K562 (cell line): ENCODE data around the gene APLP1. TPM values are rescaled to one million over a fixed set of nuclear protein-coding genes. Genes with fewer than 3 reads are reported as not detected.

Source experiments
- BRD4 ChIP-seq: fragments of 200-600 bp; sonication (generic); IDR thresholded peaks from 2 replicates; pipeline ENCODE4 v1.6.1; 2017; ENCODE audit warnings: inconsistent platforms
- CREB1 ChIP-seq, 2 experiments: sonication (generic) in 1 of 2; formaldehyde crosslinking in 1 of 2; IDR thresholded peaks; 2 replicates each; pipeline versions ENCODE4 v1.6.1 to v1.8.0; 2012 to 2022; ENCODE audit warnings: inconsistent platforms in 1 of 2, mild to moderate bottlenecking in 1 of 2, missing genetic modification reagents in 1 of 2, moderate library complexity in 1 of 2
- DDX20 ChIP-seq: fragments of 450-650 bp; IDR thresholded peaks from 2 replicates; pipeline ENCODE4 v1.6.1; 2016; ENCODE audit warnings: missing genetic modification characterization, low read depth, mild to moderate bottlenecking, missing compliant biosample characterization, moderate library complexity
- E2F3 ChIP-seq: fragments of 250-450 bp; sonication (Bioruptor Pico); IDR thresholded peaks from 2 replicates; pipeline ENCODE4 v1.4.0; 2020; ENCODE audit warnings: mild to moderate bottlenecking
- GMEB1 ChIP-seq: fragments of 250-450 bp; sonication (Bioruptor Pico); IDR thresholded peaks from 2 replicates; pipeline ENCODE4 v1.4.0; 2020; ENCODE audit warnings: mild to moderate bottlenecking
- ZHX1 ChIP-seq: fragments of 150-350 bp; conservative IDR thresholded peaks from 2 replicates; pipeline ENCODE4 v1.6.1; 2014; ENCODE audit warnings: low read length
- ZKSCAN1 ChIP-seq: fragments of 150-350 bp; IDR thresholded peaks from 2 replicates; pipeline ENCODE4 v1.6.1; 2016; ENCODE audit warnings: low read depth, low read length
- ZNF143 ChIP-seq: sonication (generic); formaldehyde crosslinking; IDR thresholded peaks from 2 replicates; pipeline ENCODE4 v1.9.0; 2022; ENCODE audit warnings: mild to moderate bottlenecking, missing genetic modification reagents
- ZNF184 ChIP-seq: sonication (generic); formaldehyde crosslinking; IDR thresholded peaks from 2 replicates; pipeline ENCODE4 v1.5.0; 2020; ENCODE audit warnings: missing genetic modification reagents
- ZNF311 ChIP-seq: fragments of 250-450 bp; sonication (Bioruptor Pico); IDR thresholded peaks from 2 replicates; pipeline ENCODE4 v1.4.0; 2020; ENCODE audit warnings: mild to moderate bottlenecking, moderate library complexity
- ZNF644 ChIP-seq: fragments of 200-800 bp; sonication (Bioruptor generic); IDR thresholded peaks from 2 replicates; pipeline ENCODE4 v1.6.1; 2016; ENCODE audit warnings: low read depth, missing genetic modification characterization, missing compliant biosample characterization
- polyA plus RNA-seq, 8 experiments: library from polyadenylated mRNA; depleted of rRNA in 4 of 8; stranded (reverse) in 5 of 8; unstranded in 3 of 8; fragments of >200 nt; fragmentation: Nextera tagmentation in 2 of 8; fragmentation: Illumina TruSeq in 1 of 8; extraction: Ambion mirVana in 2 of 8; extraction: Trizol in 1 of 8; gene quantifications; 2 replicates each; pipeline versions ENCODE4 v1.2.1 to v1.2.3, GENCODE V29; 2011 to 2014; ENCODE audit warnings: inconsistent platforms in 1 of 8, missing spikeins in 1 of 8
- total RNA-seq, 7 experiments: library from RNA; depleted of rRNA in 6 of 7; stranded (reverse); fragments of >200 nt in 6 of 7; fragmentation: Illumina TruSeq in 2 of 7; extraction: Trizol in 2 of 7; gene quantifications; 2 replicates each; pipeline versions ENCODE4 v1.2.1 to v1.2.3, GENCODE V29; 2011 to 2021; ENCODE audit warnings: low replicate concordance in 1 of 7
- TF ChIP-seq, protein P1 (sequence below): IDR thresholded peaks from 2 replicates; pipeline ENCODE4 v1.6.1; 2012; ENCODE audit warnings: low read depth, low read length, improper control_type of control experiment, borderline replicate concordance
- TF ChIP-seq, protein P2 (sequence below): sonication (generic); formaldehyde crosslinking; IDR thresholded peaks from 2 replicates; pipeline ENCODE4 v1.8.0; 2022; ENCODE audit warnings: mild to moderate bottlenecking, missing genetic modification reagents
- TF ChIP-seq, protein P3 (sequence below): fragments of 450-650 bp; formaldehyde crosslinking; IDR thresholded peaks from 2 replicates; pipeline ENCODE4 v1.4.0; 2020; ENCODE audit warnings: mild to moderate bottlenecking, moderate library complexity

The APLP1 gene
- total and polyA plus RNA-seq, 9 of the 15 experiments (the other 6 are each of a cell fraction or from before 2014, with no cell fraction given), result 0.69 to 9.9 (median 4.7) TPM

DNA sequence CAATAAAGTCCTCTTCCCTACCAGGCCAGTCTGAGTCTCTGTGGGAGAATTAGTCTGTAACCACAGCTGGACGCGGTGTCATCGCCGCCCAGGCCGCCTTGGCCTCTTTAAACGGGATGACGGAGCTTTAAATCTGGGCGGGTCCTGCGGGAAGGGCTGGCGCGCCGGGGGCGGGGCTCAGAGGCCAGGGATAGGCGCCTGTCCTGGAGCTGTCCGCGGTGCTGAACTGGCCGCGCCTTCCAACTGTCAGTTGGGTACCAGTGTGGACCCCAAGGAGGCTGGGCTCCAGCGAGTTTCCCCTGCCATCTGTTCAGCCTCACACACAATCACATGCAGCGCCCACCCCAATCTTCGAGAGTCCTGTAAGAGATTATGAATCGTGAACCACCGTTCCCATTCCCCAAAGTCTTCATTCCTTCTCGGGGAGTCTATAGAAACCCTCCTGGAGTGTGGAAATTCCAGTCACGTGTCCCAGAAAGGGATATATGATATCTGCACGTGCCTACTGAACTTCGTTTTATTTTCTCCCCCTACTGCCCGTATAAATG is 11.5 kb downstream of the APLP1 start (continued):
- TF ChIP-seq, protein P1, sequence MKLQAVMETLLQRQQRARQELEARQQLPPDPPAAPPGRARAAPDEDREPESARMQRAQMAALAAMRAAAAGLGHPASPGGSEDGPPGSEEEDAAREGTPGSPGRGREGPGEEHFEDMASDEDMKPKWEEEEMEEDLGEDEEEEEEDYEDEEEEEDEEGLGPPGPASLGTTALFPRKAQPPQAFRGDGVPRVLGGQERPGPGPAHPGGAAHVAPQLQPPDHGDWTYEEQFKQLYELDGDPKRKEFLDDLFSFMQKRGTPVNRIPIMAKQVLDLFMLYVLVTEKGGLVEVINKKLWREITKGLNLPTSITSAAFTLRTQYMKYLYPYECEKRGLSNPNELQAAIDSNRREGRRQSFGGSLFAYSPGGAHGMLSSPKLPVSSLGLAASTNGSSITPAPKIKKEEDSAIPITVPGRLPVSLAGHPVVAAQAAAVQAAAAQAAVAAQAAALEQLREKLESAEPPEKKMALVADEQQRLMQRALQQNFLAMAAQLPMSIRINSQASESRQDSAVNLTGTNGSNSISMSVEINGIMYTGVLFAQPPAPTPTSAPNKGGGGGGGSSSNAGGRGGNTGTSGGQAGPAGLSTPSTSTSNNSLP, result no peak
- TF ChIP-seq ZKSCAN1, result no peak
- TF ChIP-seq ZNF644 (tag), result peak; percentile 76; the same call in 1 of the 2 replicates
- no peak for TF ChIP-seq CREB1 (IDR thresholded peaks at IDR 0.05)
- TF ChIP-seq CREB1 (CRISPR knock-in tag; IDR thresholded peaks at IDR 0.05), result peak; percentile 70; the same call in 1 of the 2 replicates
- peak; percentile 13; the same call in 1 of the 2 replicates for TF ChIP-seq GMEB1 (CRISPR knock-in tag)
- TF ChIP-seq ZNF311 (CRISPR knock-in tag), result no peak
- TF ChIP-seq, protein P2, sequence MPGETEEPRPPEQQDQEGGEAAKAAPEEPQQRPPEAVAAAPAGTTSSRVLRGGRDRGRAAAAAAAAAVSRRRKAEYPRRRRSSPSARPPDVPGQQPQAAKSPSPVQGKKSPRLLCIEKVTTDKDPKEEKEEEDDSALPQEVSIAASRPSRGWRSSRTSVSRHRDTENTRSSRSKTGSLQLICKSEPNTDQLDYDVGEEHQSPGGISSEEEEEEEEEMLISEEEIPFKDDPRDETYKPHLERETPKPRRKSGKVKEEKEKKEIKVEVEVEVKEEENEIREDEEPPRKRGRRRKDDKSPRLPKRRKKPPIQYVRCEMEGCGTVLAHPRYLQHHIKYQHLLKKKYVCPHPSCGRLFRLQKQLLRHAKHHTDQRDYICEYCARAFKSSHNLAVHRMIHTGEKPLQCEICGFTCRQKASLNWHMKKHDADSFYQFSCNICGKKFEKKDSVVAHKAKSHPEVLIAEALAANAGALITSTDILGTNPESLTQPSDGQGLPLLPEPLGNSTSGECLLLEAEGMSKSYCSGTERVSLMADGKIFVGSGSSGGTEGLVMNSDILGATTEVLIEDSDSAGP (CRISPR knock-in tag), result peak; percentile 92
- no peak for TF ChIP-seq BRD4
- TF ChIP-seq DDX20 (tag), result no peak
- TF ChIP-seq ZNF143 (CRISPR knock-in tag), result no peak
- TF ChIP-seq ZNF184 (CRISPR knock-in tag), result no peak
- TF ChIP-seq, protein P3, sequence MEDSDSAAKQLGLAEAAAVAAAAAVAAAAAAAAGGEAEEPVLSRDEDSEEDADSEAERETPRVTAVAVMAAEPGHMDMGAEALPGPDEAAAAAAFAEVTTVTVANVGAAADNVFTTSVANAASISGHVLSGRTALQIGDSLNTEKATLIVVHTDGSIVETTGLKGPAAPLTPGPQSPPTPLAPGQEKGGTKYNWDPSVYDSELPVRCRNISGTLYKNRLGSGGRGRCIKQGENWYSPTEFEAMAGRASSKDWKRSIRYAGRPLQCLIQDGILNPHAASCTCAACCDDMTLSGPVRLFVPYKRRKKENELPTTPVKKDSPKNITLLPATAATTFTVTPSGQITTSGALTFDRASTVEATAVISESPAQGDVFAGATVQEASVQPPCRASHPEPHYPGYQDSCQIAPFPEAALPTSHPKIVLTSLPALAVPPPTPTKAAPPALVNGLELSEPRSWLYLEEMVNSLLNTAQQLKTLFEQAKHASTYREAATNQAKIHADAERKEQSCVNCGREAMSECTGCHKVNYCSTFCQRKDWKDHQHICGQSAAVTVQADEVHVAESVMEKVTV (CRISPR knock-in tag), result no peak
- no peak for TF ChIP-seq E2F3
- no peak for TF ChIP-seq ZHX1
